SK-N-DZ (cell line): ENCODE data around the gene NEK7.
"Not testable (repeated sequence)": the region's sequence is repeated elsewhere in the genome, so short reads cannot be mapped to it uniquely, and the experiment has no call there.

Experiments
- DNase-seq: peaks from one replicate; pipeline ENCODE4 v3.0.0-alpha.2; 2015; ENCODE audit warnings: low spot score

The NEK7 gene

GRCh38 chr1:198205016-198205684 lies 48.4 kb downstream of the NEK7 start:
- no peak for DNase-seq

DNA sequence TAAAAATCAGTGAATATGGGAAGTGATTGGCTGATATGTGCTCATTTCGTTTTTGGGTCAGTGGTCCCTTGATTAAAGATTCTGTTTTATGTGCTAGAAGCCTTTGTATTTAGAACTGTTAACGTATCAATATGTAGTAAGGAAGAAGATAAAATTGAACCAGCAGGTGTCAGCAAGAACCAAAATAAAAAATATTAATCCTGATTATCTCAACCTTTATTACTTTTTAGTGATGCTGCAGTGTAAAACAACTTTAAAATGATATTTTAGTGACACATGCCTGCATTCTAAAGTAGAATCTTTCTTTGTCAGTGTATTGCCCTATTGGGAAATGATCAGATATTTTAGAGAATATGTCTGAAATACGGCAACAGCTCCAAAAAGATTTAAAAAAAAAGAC lies 49.5 kb downstream of the NEK7 start:
- DNase-seq: no peak

GRCh38 chr1:198211696-198212095 lies 54.9 kb downstream of the NEK7 start:
- DNase-seq: no peak

DNA sequence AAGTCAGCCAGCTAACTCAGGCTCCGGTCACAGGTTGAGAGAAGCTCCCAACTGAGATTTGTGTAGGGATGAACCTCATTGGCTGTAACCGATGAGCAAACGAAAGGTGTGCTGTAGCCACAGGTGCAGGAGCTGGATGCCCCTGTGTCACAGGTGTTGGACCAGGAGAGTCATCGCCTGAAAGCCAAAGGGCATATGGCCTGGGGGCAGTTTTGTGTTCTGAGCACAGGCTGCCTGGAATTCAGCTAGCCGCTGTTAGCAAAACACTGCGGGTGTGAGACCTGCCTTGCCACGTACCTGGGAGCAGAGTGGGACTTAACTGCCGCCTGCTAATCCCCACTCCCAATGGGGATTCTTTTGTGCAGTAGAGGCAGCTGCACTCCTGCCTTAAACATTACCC lies 55.3 kb downstream of the NEK7 start:
- DNase-seq: no peak

DNA sequence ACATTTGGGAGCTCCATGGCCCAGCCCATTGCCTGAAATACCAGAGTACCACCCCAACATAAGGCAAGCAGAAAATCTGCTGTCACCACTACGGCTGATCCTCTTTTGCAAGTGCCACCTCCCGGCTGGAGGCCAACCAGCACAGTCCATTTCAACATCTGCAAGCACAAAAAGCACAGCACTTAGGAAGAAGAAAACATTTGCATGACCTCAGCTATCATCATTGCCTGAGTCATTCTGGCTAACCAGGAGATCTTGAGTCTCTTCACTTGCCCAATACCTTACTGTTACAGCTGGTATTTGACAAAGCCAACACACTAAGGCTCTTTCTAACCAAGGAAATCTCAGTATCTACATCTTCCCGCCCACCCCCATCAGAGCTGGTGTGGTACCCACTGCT lies 55.9 kb downstream of the NEK7 start:
- DNase-seq: no peak

DNA sequence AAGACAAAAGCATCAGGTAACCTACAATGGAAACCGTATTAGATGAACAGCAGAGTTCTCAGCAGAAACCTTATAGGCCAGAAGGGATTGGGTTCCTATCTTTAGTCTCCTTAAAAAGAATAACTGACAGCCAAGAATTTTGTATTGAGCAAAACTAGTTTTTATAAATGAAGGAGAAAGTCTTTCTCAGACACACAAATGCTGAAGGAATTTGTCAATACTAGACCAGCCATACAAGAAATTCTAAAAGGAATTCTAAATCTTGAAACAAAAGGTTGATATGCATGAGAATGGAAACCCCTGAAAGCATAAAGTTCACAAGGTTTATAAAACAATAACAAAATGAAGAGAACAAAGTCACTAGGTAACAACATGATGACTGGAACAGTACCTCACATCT lies 58.1 kb downstream of the NEK7 start:
- no peak for DNase-seq

DNA sequence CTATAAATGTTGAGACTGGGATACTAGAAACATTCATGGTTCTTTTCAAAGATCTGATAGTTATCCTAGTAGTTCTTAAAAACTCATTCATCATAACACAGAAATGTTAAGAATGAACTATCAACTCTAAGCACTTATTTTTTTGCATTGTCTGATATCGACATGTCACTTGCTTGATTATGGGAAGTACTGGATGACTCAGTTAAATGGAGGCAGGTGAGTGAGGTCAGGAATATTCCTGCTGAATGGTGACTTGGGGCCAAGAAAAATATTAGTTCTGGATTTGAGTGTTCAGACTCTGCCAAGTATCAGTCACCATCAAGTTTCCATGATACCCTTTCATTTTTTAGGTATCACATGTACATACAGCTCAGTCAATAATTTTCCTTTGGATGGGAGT lies 63.6 kb downstream of the NEK7 start:
- no peak for DNase-seq

DNA sequence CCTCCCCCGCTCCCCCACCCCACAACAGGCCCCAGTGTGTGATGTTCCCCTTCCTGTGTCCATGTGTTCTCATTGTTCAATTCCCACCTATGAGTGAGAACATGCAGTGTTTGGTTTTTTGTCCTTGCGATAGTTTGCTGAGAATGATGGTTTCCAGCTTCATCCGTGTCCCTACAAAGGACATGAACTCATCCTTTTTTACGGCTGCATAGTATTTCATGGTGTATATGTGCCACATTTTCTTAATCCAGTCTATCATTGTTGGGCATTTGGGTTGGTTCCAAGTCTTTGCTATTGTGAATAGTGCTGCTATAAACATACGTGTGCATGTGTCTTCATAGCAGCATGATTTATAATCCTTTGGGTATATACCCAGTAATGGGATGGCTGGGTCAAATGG lies 70.2 kb downstream of the NEK7 start:
- not testable (repeated sequence) for DNase-seq

GRCh38 chr1:198227454-198227853 lies 70.7 kb downstream of the NEK7 start:
- not testable (repeated sequence) for DNase-seq

- DNase-seq: no peak
Measured at GRCh38 chr1:198228925-198229324, 72.1 kb downstream of the NEK7 start.

DNA sequence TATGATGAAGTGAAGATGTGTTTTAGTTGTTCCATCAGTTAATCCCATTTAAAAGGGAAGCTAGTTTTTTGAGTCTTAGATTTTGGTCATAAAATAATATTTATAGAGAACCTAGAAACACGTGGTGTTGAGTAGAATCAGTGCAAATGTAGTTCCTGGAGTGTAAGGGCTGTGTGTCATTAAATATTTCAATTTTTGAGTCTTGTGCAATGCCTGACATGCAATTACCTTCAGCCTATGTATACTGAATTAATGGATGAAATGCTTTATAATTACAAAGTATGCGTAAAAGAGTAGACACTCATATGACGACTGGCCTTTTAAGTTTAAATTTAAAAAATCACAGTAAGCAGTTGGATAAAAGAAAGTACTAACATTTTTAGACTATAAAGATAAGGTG lies 75.0 kb downstream of the NEK7 start:
- DNase-seq: no peak

DNA sequence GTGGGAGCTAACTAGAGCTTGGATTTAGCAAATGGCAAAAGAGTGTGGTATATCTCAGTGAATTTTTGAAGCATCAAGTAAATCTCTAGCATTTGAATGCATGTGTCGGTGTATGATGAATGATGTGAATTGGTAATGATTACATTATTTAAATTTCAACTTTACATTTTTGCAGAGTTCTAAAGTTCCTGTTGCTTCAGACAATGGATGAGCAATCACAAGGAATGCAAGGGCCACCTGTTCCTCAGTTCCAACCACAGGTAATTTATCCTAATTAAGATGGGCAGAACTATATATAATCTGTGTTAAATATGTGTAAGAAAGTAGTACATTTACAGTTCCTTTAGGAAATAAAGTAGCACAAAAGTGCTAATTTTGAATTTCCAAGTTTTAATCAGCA lies 75.6 kb downstream of the NEK7 start:
- no peak for DNase-seq

- DNase-seq: no peak
Measured at GRCh38 chr1:198232940-198233675, 76.3 kb downstream of the NEK7 start.

DNA sequence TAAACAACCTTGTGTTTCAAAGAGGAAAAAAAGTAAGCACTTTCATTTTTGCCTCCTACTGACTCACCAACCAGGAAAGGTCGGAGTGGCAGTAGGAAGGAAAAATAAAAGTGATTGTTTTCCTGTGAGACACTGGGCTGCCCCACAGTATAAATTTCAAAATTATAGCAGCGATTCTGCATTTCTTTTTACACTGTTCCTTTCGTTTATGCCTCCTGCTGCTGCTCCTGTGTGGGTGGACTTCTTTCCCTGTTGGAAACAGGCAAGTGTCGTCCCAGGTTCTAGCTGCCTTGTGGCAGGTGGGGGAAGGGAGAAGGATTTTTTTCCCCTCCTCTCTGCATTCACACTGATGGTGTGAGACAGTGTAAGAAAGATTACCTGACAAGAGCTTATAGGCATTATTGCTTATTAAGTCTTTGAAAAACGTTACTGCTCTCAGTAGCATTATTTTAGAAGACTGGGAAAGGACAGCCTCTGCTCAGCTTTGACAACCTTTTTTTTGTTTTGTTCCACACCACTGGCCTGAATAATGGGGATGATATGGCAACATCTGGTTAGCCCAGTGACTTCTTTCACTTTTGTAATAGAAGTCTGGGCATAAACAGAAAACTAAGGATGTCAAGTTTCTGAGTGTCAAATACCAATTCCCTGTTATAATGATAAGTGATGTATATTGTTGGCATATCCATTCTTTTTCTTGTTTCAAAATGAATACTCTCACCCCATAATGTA lies 77.9 kb downstream of the NEK7 start:
- no peak for DNase-seq

DNA sequence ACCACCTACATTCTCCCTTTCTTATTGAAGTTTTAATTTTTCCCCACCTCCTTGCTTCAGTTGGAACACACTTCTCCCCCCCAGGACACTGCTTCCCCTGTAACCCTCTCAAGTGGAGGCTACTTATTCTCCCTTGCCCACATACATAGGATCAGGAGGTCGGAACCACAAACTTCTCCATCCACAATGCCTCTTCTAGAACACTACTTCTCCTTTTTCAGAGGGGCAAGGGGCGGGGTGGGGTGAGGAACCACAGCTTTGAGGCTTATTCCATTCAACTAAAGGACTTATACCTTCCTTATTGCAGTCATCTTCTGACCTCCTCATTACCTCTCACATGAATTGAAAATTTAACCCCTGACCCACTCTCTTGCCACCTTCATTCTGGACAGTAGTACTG lies 81.3 kb downstream of the NEK7 start:
- DNase-seq: no peak

- DNase-seq: no peak
Measured at GRCh38 chr1:198241553-198241952, 84.8 kb downstream of the NEK7 start.

DNA sequence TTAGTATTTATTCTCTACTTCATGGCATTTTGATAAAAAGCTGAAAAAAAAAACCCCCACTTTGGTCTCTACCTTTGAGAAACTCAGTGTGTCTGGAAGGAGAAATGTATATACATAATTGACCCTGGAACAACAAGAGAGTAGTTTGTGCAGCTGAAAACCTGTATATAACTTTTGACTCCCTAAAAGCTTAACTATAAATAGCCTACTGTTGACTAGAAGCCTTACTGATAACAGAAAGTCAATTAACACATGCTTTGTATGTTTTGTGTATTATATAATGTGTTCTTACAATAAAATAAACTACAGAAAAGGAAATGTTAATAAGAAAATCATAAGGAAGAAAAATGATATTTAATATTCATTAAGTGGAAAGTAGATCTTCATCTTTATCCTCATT lies 88.0 kb downstream of the NEK7 start:
- no peak for DNase-seq

GRCh38 chr1:198245379-198245778 lies 88.6 kb downstream of the NEK7 start:
- DNase-seq: no peak

GRCh38 chr1:198246337-198246736 lies 89.5 kb downstream of the NEK7 start:
- no peak for DNase-seq

DNA sequence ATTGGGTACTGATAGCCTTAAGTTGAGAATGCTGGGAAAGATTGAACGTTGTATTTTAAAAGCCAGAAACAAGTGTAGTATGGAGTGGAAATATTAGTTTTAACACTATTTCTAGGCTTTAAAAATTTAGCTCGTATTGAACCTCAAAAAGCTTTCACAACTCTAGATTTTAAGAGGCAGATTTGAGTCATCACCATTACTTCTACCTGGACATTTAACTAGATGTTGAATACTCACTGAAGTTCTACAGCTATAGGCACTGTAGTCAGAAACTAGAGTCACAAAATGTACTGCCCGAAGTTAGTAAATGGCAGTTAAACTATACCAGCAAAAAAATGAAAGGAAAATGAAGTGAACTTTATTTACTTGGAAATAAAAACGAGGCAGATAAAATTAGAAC lies 96.5 kb downstream of the NEK7 start:
- no peak for DNase-seq

DNA sequence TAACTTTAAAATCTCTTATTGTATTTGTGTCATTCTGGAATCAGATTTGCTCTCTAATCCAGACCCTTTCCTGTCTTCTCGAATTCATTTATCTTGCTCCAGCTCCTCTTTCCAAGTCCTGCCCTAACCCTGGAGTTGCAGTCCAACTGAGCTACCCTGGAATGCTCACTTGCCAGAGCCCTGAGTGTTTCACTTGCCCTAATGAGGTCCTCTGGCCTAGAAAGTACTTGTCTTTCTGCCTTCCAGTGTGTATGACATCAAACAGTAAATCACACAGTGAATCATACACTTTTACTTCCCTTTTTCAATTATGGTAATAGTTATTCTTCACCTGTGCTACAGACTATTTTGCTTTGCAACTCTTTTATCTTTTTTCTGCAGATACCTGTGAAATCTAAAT lies 96.9 kb downstream of the NEK7 start:
- no peak for DNase-seq

DNA sequence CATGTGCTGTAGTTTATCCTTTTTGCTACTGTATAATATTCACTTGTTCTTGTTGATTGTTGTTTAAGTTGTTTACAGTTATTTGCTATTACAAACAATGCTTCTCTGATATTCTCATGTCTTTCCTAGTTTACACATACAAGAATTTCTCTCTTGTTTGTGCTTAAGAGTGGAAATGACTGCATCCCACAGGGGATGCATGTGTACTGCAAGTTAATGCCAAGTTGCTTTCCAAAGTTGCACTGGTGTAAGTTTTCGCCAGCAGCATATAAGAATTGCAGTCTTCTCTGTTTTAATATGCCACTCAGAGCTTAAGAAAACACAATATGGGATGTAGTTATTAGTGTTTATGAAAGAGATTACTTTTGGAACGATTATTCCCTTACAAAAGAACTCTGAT lies 97.7 kb downstream of the NEK7 start:
- DNase-seq: no peak

- DNase-seq: no peak
Measured at GRCh38 chr1:198254948-198255347, 98.2 kb downstream of the NEK7 start.
